Measurements from ENCODE around the gene MTARC2.

The MTARC2 gene

GRCh38 chr1:220804202-220804586 lies 56.1 kb downstream of the MTARC2 start:
- no peak for DNase-seq

GRCh38 chr1:220806408-220806807 lies 58.3 kb downstream of the MTARC2 start:
- DNase-seq = no peak

- no peak for DNase-seq
These were observed 59.6 kb downstream of the MTARC2 start for GRCh38 chr1:220807726-220808125.

GRCh38 chr1:220808345-220809186 lies 60.4 kb downstream of the MTARC2 start:
- no peak for DNase-seq

- DNase-seq = no peak
These were observed 61.0 kb downstream of the MTARC2 start for GRCh38 chr1:220809187-220809550.

- DNase-seq = no peak
These were observed 61.6 kb downstream of the MTARC2 start for GRCh38 chr1:220809704-220810103.

- peak; percentile 66 for DNase-seq
These were observed 62.1 kb downstream of the MTARC2 start for GRCh38 chr1:220810179-220810653.

GRCh38 chr1:220810963-220811362 lies 62.8 kb downstream of the MTARC2 start:
- DNase-seq = no peak

- DNase-seq = no peak
These were observed 63.6 kb downstream of the MTARC2 start for GRCh38 chr1:220811695-220812094.

- no peak for DNase-seq
These were observed 64.2 kb downstream of the MTARC2 start for GRCh38 chr1:220812308-220812707.

- DNase-seq = no peak
These were observed 64.9 kb downstream of the MTARC2 start for GRCh38 chr1:220813013-220813412.

GRCh38 chr1:220815409-220815808 lies 67.3 kb downstream of the MTARC2 start:
- no peak for DNase-seq

GRCh38 chr1:220817907-220818306 lies 69.8 kb downstream of the MTARC2 start:
- DNase-seq = no peak

- no peak for DNase-seq
These were observed 70.5 kb downstream of the MTARC2 start for GRCh38 chr1:220818421-220819173.

GRCh38 chr1:220819467-220820026 lies 71.4 kb downstream of the MTARC2 start:
- no peak for DNase-seq

GRCh38 chr1:220824031-220824989 lies 76.2 kb downstream of the MTARC2 start:
- DNase-seq = no peak

- no peak for DNase-seq
These were observed 77.9 kb downstream of the MTARC2 start for GRCh38 chr1:220825819-220826551.

- no peak for DNase-seq
These were observed 78.6 kb downstream of the MTARC2 start for GRCh38 chr1:220826729-220827128.

- DNase-seq = no peak
These were observed 79.5 kb downstream of the MTARC2 start for GRCh38 chr1:220827445-220828178.

- no peak for DNase-seq
These were observed 80.0 kb downstream of the MTARC2 start for GRCh38 chr1:220828179-220828490.

- no peak for DNase-seq
These were observed 80.9 kb downstream of the MTARC2 start for GRCh38 chr1:220828950-220829586.

Measured in CD4-positive, alpha-beta T cell treated with Interleukin-12 subunit alpha and Interleukin-12 subunit beta, for 1 hour (primary cell).